GM12878 (cell line): ENCODE data around the gene URAD. TPM values are rescaled to one million over a fixed set of nuclear protein-coding genes. Genes with fewer than 3 reads are reported as not detected.

Source experiments
- ATAC-seq: fragments of 200-7000 bp; cut with Tn5 transposase; 3 replicates; pipeline ENCODE4 v1.9.1; 2020; ENCODE audit warnings: mild to moderate bottlenecking, moderate library complexity
- BruUV-seq: library from RNA; stranded (reverse); fragments of 400-500 nt; replicated peaks from 2 replicates; lab custom pipeline; 2021; lab: Mats Ljungman, UMichigan
- CTCF ChIA-PET: fragments of 300-600 bp; sonication (Branson Sonifier 250); formaldehyde crosslinking; extraction: SDS; loops from one replicate; lab custom pipeline; 2021; ENCODE audit warnings: inconsistent platforms; lab: Yijun Ruan, JAX
- POLR2A ChIA-PET: fragments of 350-600 bp; formaldehyde crosslinking; extraction: SDS; loops from one replicate; lab custom pipeline; 2021; ENCODE audit warnings: inconsistent platforms; lab: Charles Lee
- RAD21 ChIA-PET: fragments of 300-600 bp; sonication (Branson Sonifier 250); formaldehyde crosslinking; loops from one replicate; lab custom pipeline; 2023; ENCODE audit warnings: antibody characterized with exemption; ENCODE audit not compliant: unreplicated experiment; lab: Charles Lee
- SMC1A ChIA-PET: fragments of 300-600 bp; sonication (Branson Sonifier 250); formaldehyde crosslinking; loops from one replicate; lab custom pipeline; 2023; ENCODE audit not compliant: unreplicated experiment, uncharacterized antibody; lab: Charles Lee
- DNase-seq: peaks from one replicate; pipeline ENCODE4 v3.0.0-alpha.2; 2011; ENCODE audit warnings: low read depth, low spot score
- FAIRE-seq: peaks from 3 replicates; lab custom pipeline; 2011; peaks lifted over from hg19 to GRCh38; lab: Jason Lieb, UNC
- H2AFZ ChIP-seq: 2 replicates; pipeline ENCODE4 v1.6.0; 2011; ENCODE audit warnings: low read depth, low read length, control low read depth; ENCODE audit not compliant: control insufficient read depth
- H3K27ac ChIP-seq: 2 replicates; pipeline ENCODE4 v1.5.1; 2011; ENCODE audit warnings: control low read depth; ENCODE audit not compliant: control insufficient read depth, insufficient read depth
- H3K27me3 ChIP-seq, 2 experiments: replicated peaks in 1 of 2; 2 replicates each; pipeline versions ENCODE4 v1.6.0 to v1.6.1; 2011; ENCODE audit warnings: low read length in 1 of 2; ENCODE audit not compliant: control insufficient read depth in 2 of 2, insufficient read depth in 2 of 2
- H3K36me3 ChIP-seq, 2 experiments: 2 replicates each; pipeline ENCODE4 v1.5.1; 2011; ENCODE audit warnings: low read length in 1 of 2; ENCODE audit not compliant: control insufficient read depth in 2 of 2, insufficient read depth in 2 of 2
- H3K4me1 ChIP-seq: 2 replicates; pipeline ENCODE4 v1.6.1; 2011; ENCODE audit warnings: mild to moderate bottlenecking, low read length, moderate library complexity, mixed read lengths; ENCODE audit not compliant: control insufficient read depth, insufficient read depth
- H3K4me2 ChIP-seq: 2 replicates; pipeline ENCODE4 v1.6.0; 2011; ENCODE audit warnings: control low read depth; ENCODE audit not compliant: control insufficient read depth, insufficient read depth
- H3K4me3 ChIP-seq: fragments of 200-600 bp; sonication (generic); 2 replicates; pipeline ENCODE4 v1.5.1; 2016
- H3K79me2 ChIP-seq: 2 replicates; pipeline ENCODE4 v1.6.0; 2011; ENCODE audit warnings: low read length; ENCODE audit not compliant: control insufficient read depth, insufficient read depth
- H3K9ac ChIP-seq: 2 replicates; pipeline ENCODE4 v1.8.0; 2011; ENCODE audit warnings: low read length, control low read depth, mixed read lengths; ENCODE audit not compliant: control insufficient read depth, insufficient read depth
- H3K9me3 ChIP-seq: replicated peaks from 3 replicates; pipeline ENCODE4 v1.5.1; 2011; ENCODE audit warnings: mild to moderate bottlenecking, low read length; ENCODE audit not compliant: control insufficient read depth, insufficient read depth
- H4K20me1 ChIP-seq: 2 replicates; pipeline ENCODE4 v1.6.0; 2011; ENCODE audit not compliant: control insufficient read depth, insufficient read depth
- EED ChIP-seq: sonication (generic); IDR thresholded peaks from 2 replicates; pipeline ENCODE4 v1.6.1; 2016; ENCODE audit warnings: antibody characterized with exemption, low read depth
- FOS ChIP-seq: IDR thresholded peaks from 3 replicates; pipeline ENCODE4 v1.6.1; 2011; ENCODE audit warnings: borderline replicate concordance; ENCODE audit not compliant: insufficient read length; ENCODE audit errors: extremely low read depth
- HCFC1 ChIP-seq: fragments of 150-350 bp; IDR thresholded peaks from 2 replicates; pipeline ENCODE4 v1.6.1; 2014; ENCODE audit warnings: low read length
- NFXL1 ChIP-seq: fragments of 450-650 bp; IDR thresholded peaks from 2 replicates; pipeline ENCODE4 v1.6.1; 2017; ENCODE audit warnings: antibody characterized with exemption, mild to moderate bottlenecking, borderline replicate concordance
- RB1 ChIP-seq: fragments of 450-650 bp; formaldehyde crosslinking; IDR thresholded peaks from 2 replicates; pipeline ENCODE4 v1.6.1; 2017; ENCODE audit warnings: mild to moderate bottlenecking, borderline replicate concordance
- RBBP5 ChIP-seq: fragments of 200-600 bp; sonication (generic); conservative IDR thresholded peaks from 2 replicates; pipeline ENCODE4 v1.6.1; 2016
- SMAD5 ChIP-seq: IDR thresholded peaks from 2 replicates; pipeline ENCODE4 v1.6.1; 2016; ENCODE audit warnings: antibody characterized with exemption, low read depth
- STAT1 ChIP-seq: fragments of 450-650 bp; conservative IDR thresholded peaks from 2 replicates; pipeline ENCODE4 v1.6.1; 2014; ENCODE audit warnings: antibody characterized with exemption, mild to moderate bottlenecking
- TCF7 ChIP-seq: IDR thresholded peaks from 2 replicates; pipeline ENCODE4 v1.6.1; 2014; ENCODE audit warnings: antibody characterized with exemption, borderline replicate concordance
- WGBS: methylation state at CpG from one replicate; pipeline ENCODE4 v1.1.6; 2016; ENCODE audit warnings: low lambda C conversion rate; ENCODE audit not compliant: insufficient replicate concordance, insufficient coverage; ENCODE audit errors: missing lambda C conversion rate; 5-methylcytosine and 5-hydroxymethylcytosine counted together
- in situ Hi-C: fragments of 300-500 bp; cut with MboI; formaldehyde crosslinking; loops from 9 replicates; pipeline ENCODE4 v1.14.3; 2018; ENCODE audit warnings: mixed read lengths
- intact Hi-C: fragments of 100-400 bp; cut with micrococcal nuclease; formaldehyde crosslinking; loops from one replicate; pipeline ENCODE4 v1.14.2; 2022; ENCODE audit not compliant: unreplicated experiment
- polyA plus RNA-seq, 11 experiments: library from polyadenylated mRNA; depleted of rRNA in 4 of 11; unstranded in 6 of 11; stranded (reverse) in 5 of 11; fragments of >200 nt; fragmentation: Nextera tagmentation in 4 of 11; fragmentation: Illumina TruSeq in 1 of 11; extraction: Ambion mirVana in 4 of 11; extraction: Trizol in 1 of 11; gene quantifications; 1 replicate in 1 of 11; 2 replicates in 10 of 11; pipeline versions ENCODE4 v1.2.1 to v1.2.3, GENCODE V29; 2011 to 2016; ENCODE audit warnings: inconsistent platforms in 2 of 11, missing spikeins in 2 of 11, low read depth in 1 of 11
- total RNA-seq, 4 experiments: library from RNA; depleted of rRNA in 3 of 4; stranded (reverse); fragments of >200 nt in 3 of 4; fragmentation: Illumina TruSeq in 1 of 4; extraction: Trizol in 1 of 4; gene quantifications; 2 replicates each; pipeline versions ENCODE4 v1.2.1 to v1.2.3, GENCODE V29; 2013 to 2021
- TF ChIP-seq, protein P1 (sequence below): IDR thresholded peaks from 2 replicates; pipeline ENCODE4 v1.6.1; 2011; ENCODE audit warnings: low read depth, low read length, improper control_type of control experiment, borderline replicate concordance
- TF ChIP-seq, protein P2 (sequence below): fragments of 450-650 bp; formaldehyde crosslinking; IDR thresholded peaks from 2 replicates; pipeline ENCODE4 v1.4.0; 2020; ENCODE audit warnings: mild to moderate bottlenecking, moderate library complexity
- TF ChIP-seq, protein P3 (sequence below): IDR thresholded peaks from 2 replicates; pipeline ENCODE4 v1.6.1; 2012; ENCODE audit warnings: mild to moderate bottlenecking, low read depth, low read length

Gene URAD
- total and polyA plus RNA-seq, 10 of the 15 experiments (the other 5 are each of a cell fraction or from before 2014, with no cell fraction given), result not detected

DNA sequence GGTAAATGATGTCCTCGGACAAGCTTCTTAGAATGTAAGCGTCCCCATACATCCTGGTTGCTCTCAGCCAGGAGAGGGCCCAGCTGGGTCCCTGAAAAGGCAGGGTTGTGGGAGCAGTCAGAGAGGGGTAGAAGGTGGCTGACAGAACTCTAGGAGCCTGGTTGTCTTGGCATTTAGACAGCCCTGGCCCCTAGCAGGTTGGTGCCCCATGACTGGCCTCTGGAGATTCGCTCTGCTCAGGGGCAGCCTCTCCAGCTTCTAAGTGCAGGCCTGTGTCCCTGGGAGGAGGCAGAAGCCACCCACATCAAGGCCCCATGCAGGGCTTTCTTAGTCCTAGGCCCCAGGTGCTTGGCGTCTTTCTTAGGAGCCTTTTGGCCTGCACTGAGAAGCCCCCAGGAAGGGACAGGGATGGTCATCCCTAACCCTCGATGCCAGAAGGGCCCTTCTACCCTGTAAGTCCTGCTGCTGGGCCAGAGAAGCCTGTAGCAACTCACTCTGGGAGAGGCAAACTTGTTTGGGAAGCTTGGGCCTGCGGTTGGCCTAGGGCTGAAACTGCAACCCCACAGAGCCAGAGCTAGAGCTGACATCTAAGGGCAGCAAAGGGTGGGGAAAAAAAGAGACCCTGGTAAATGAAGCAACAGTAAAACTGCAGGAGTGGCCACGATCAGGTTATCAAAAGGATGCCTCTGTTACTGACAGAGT lies 16.6 kb downstream of the URAD start:
- H3K27me3 ChIP-seq, result peaks cover 19 to 37% of the 10 kb centered on the region in 2 experiments
- no peaks in the 10 kb centered on the region for H3K79me2 ChIP-seq
- no peaks in the 10 kb centered on the region for H3K9me3 ChIP-seq
- DNase-seq, result no peak
- no peaks in the 10 kb centered on the region for H3K4me1 ChIP-seq
- H3K4me2 ChIP-seq, result no peak overlapping the region
- no peak overlapping the region for H3K9ac ChIP-seq
- WGBS, result 12% methylated on average over 7 of the region's 7 CpGs
- RAD21 ChIA-PET, result no interaction called here
- no peak overlapping the region for H3K4me3 ChIP-seq
- H3K36me3 ChIP-seq, result no peaks in the 10 kb centered on the region
- H3K27ac ChIP-seq, result no peak overlapping the region
- POLR2A ChIA-PET, result no interaction called here
- TF ChIP-seq RBBP5, result no peak
- no peak for TF ChIP-seq SMAD5
- TF ChIP-seq HCFC1, result no peak
- TF ChIP-seq, protein P1, sequence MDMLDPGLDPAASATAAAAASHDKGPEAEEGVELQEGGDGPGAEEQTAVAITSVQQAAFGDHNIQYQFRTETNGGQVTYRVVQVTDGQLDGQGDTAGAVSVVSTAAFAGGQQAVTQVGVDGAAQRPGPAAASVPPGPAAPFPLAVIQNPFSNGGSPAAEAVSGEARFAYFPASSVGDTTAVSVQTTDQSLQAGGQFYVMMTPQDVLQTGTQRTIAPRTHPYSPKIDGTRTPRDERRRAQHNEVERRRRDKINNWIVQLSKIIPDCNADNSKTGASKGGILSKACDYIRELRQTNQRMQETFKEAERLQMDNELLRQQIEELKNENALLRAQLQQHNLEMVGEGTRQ, result no peak
- no peak for TF ChIP-seq EED
- TF ChIP-seq FOS, result no peak
- TF ChIP-seq, protein P2, sequence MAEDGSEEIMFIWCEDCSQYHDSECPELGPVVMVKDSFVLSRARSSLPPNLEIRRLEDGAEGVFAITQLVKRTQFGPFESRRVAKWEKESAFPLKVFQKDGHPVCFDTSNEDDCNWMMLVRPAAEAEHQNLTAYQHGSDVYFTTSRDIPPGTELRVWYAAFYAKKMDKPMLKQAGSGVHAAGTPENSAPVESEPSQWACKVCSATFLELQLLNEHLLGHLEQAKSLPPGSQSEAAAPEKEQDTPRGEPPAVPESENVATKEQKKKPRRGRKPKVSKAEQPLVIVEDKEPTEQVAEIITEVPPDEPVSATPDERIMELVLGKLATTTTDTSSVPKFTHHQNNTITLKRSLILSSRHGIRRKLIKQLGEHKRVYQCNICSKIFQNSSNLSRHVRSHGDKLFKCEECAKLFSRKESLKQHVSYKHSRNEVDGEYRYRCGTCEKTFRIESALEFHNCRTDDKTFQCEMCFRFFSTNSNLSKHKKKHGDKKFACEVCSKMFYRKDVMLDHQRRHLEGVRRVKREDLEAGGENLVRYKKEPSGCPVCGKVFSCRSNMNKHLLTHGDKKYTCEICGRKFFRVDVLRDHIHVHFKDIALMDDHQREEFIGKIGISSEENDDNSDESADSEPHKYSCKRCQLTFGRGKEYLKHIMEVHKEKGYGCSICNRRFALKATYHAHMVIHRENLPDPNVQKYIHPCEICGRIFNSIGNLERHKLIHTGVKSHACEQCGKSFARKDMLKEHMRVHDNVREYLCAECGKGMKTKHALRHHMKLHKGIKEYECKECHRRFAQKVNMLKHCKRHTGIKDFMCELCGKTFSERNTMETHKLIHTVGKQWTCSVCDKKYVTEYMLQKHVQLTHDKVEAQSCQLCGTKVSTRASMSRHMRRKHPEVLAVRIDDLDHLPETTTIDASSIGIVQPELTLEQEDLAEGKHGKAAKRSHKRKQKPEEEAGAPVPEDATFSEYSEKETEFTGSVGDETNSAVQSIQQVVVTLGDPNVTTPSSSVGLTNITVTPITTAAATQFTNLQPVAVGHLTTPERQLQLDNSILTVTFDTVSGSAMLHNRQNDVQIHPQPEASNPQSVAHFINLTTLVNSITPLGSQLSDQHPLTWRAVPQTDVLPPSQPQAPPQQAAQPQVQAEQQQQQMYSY (CRISPR knock-in tag), result no peak
- no peak for TF ChIP-seq STAT1
- TF ChIP-seq, protein P3, sequence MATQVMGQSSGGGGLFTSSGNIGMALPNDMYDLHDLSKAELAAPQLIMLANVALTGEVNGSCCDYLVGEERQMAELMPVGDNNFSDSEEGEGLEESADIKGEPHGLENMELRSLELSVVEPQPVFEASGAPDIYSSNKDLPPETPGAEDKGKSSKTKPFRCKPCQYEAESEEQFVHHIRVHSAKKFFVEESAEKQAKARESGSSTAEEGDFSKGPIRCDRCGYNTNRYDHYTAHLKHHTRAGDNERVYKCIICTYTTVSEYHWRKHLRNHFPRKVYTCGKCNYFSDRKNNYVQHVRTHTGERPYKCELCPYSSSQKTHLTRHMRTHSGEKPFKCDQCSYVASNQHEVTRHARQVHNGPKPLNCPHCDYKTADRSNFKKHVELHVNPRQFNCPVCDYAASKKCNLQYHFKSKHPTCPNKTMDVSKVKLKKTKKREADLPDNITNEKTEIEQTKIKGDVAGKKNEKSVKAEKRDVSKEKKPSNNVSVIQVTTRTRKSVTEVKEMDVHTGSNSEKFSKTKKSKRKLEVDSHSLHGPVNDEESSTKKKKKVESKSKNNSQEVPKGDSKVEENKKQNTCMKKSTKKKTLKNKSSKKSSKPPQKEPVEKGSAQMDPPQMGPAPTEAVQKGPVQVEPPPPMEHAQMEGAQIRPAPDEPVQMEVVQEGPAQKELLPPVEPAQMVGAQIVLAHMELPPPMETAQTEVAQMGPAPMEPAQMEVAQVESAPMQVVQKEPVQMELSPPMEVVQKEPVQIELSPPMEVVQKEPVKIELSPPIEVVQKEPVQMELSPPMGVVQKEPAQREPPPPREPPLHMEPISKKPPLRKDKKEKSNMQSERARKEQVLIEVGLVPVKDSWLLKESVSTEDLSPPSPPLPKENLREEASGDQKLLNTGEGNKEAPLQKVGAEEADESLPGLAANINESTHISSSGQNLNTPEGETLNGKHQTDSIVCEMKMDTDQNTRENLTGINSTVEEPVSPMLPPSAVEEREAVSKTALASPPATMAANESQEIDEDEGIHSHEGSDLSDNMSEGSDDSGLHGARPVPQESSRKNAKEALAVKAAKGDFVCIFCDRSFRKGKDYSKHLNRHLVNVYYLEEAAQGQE, result no peak
- no peak for TF ChIP-seq RB1
- no peak for TF ChIP-seq TCF7
- no peak for TF ChIP-seq NFXL1
- TF ChIP-seq, all 136 proteins: peak for 0
- no TSS peak for BruUV-seq
- ChIA-PET CTCF (interaction anchor here (0.9 to 1.1 kb wide), 2 partner anchors 11 to 141 kb away, joined by 3 read pairs; no protein-coding TSS in a partner anchor), SMC1A (no interaction called here)
- Histone ChIP-seq H2AFZ (no peak overlapping the region), H4K20me1 (no peaks in the 10 kb centered on the region)
- in situ Hi-C loops, result no loop called here
- intact Hi-C loops, result no loop called here
- FAIRE-seq (no peak), ATAC-seq (no peak)
